Stimulated activated CD4-positive, alpha-beta T cell treated with anti-CD3 and anti-CD28 coated beads, Interleukin-4, amount 100 ng/mL, for 4 hours (primary cell): ENCODE measurements around the gene GSTM4.
A peak's percentile ranks its signal among the peaks of the same experiment; 100 is the strongest.

Experiments used
- DNase-seq, 2 experiments: peaks; one replicate each; pipeline ENCODE4 v3.0.0-alpha.2; 2020

GSTM4 gene

GRCh38 chr1:109625176-109625575, 30.7 kb upstream of the GSTM4 start:
- no peak for DNase-seq

- no peak for DNase-seq
These were observed 30.0 kb upstream of the GSTM4 start for GRCh38 chr1:109625601-109626560.

GRCh38 chr1:109626682-109627408, 29.1 kb upstream of the GSTM4 start:
- no peak for DNase-seq

GRCh38 chr1:109627692-109628399, 28.1 kb upstream of the GSTM4 start:
- DNase-seq: no peak

GRCh38 chr1:109628540-109629321, 27.2 kb upstream of the GSTM4 start:
- DNase-seq: no peak

- no peak for DNase-seq
These were observed 26.4 kb upstream of the GSTM4 start for GRCh38 chr1:109629372-109630030.

GRCh38 chr1:109630081-109630897, 25.6 kb upstream of the GSTM4 start:
- DNase-seq: peak in 1 of 2 experiments; percentile 39

GRCh38 chr1:109630898-109631512, 24.9 kb upstream of the GSTM4 start:
- DNase-seq: no peak

GRCh38 chr1:109631513-109632505, 24.1 kb upstream of the GSTM4 start:
- no peak for DNase-seq

- DNase-seq: no peak
These were observed 23.1 kb upstream of the GSTM4 start for GRCh38 chr1:109632671-109633346.

- no peak for DNase-seq
These were observed 21.6 kb upstream of the GSTM4 start for GRCh38 chr1:109634292-109634691.

GRCh38 chr1:109634771-109635750, 20.8 kb upstream of the GSTM4 start:
- DNase-seq: no peak

- DNase-seq: no peak
These were observed 20.1 kb upstream of the GSTM4 start for GRCh38 chr1:109635862-109636200.

- DNase-seq: no peak
These were observed 19.5 kb upstream of the GSTM4 start for GRCh38 chr1:109636201-109636952.

GRCh38 chr1:109637446-109637845, 18.5 kb upstream of the GSTM4 start:
- DNase-seq: no peak

- no peak for DNase-seq
These were observed 16.6 kb upstream of the GSTM4 start for GRCh38 chr1:109639063-109639840.
